ENCODE measurements around the gene KCNQ1.

Gene KCNQ1

GRCh38 chr11:2526808-2527381 is 82.1 kb downstream of the KCNQ1 start:
- DNase-seq: no peak

GRCh38 chr11:2527621-2528291 is 82.9 kb downstream of the KCNQ1 start:
- no peak for DNase-seq

GRCh38 chr11:2528301-2529050 is 83.7 kb downstream of the KCNQ1 start:
- DNase-seq: no peak

GRCh38 chr11:2529173-2529572 is 84.4 kb downstream of the KCNQ1 start:
- no peak for DNase-seq

GRCh38 chr11:2529636-2530035 is 84.8 kb downstream of the KCNQ1 start:
- no peak for DNase-seq

- DNase-seq: no peak
Observed at GRCh38 chr11:2530131-2530854, 85.5 kb downstream of the KCNQ1 start.

GRCh38 chr11:2530855-2531200 is 86.0 kb downstream of the KCNQ1 start:
- no peak for DNase-seq

- peak; percentile 39 to 68 for DNase-seq
Observed at GRCh38 chr11:2531277-2531986, 86.6 kb downstream of the KCNQ1 start.

- no peak for DNase-seq
Observed at GRCh38 chr11:2531987-2532703, 87.3 kb downstream of the KCNQ1 start.

GRCh38 chr11:2532704-2533586 is 88.1 kb downstream of the KCNQ1 start:
- peak; percentile 84 to 95 for DNase-seq

- no peak for DNase-seq
Observed at GRCh38 chr11:2533587-2534133, 88.9 kb downstream of the KCNQ1 start.

GRCh38 chr11:2534134-2534956 is 89.5 kb downstream of the KCNQ1 start:
- no peak for DNase-seq

GRCh38 chr11:2534957-2535672 is 90.3 kb downstream of the KCNQ1 start:
- no peak for DNase-seq

GRCh38 chr11:2535673-2536439 is 91.0 kb downstream of the KCNQ1 start:
- no peak for DNase-seq

- DNase-seq: no peak
Observed at GRCh38 chr11:2536440-2536989, 91.7 kb downstream of the KCNQ1 start.

- no peak for DNase-seq
Observed at GRCh38 chr11:2537010-2537705, 92.3 kb downstream of the KCNQ1 start.

Measured in stimulated activated CD4-positive, alpha-beta T cell treated with anti-CD3 and anti-CD28 coated beads, Interleukin-4, amount 100 ng/mL, for 4 hours (primary cell).